Activated gamma-delta T cell treated with Interleukin-2 at 50 U/mL for 16 hours (primary cell): Measurements from ENCODE around the gene L1CAM.

ENCODE experiments used
- DNase-seq: peaks from one replicate; pipeline ENCODE4 v3.0.0-alpha.2; 2020

L1CAM gene, protein sequence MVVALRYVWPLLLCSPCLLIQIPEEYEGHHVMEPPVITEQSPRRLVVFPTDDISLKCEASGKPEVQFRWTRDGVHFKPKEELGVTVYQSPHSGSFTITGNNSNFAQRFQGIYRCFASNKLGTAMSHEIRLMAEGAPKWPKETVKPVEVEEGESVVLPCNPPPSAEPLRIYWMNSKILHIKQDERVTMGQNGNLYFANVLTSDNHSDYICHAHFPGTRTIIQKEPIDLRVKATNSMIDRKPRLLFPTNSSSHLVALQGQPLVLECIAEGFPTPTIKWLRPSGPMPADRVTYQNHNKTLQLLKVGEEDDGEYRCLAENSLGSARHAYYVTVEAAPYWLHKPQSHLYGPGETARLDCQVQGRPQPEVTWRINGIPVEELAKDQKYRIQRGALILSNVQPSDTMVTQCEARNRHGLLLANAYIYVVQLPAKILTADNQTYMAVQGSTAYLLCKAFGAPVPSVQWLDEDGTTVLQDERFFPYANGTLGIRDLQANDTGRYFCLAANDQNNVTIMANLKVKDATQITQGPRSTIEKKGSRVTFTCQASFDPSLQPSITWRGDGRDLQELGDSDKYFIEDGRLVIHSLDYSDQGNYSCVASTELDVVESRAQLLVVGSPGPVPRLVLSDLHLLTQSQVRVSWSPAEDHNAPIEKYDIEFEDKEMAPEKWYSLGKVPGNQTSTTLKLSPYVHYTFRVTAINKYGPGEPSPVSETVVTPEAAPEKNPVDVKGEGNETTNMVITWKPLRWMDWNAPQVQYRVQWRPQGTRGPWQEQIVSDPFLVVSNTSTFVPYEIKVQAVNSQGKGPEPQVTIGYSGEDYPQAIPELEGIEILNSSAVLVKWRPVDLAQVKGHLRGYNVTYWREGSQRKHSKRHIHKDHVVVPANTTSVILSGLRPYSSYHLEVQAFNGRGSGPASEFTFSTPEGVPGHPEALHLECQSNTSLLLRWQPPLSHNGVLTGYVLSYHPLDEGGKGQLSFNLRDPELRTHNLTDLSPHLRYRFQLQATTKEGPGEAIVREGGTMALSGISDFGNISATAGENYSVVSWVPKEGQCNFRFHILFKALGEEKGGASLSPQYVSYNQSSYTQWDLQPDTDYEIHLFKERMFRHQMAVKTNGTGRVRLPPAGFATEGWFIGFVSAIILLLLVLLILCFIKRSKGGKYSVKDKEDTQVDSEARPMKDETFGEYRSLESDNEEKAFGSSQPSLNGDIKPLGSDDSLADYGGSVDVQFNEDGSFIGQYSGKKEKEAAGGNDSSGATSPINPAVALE

DNA sequence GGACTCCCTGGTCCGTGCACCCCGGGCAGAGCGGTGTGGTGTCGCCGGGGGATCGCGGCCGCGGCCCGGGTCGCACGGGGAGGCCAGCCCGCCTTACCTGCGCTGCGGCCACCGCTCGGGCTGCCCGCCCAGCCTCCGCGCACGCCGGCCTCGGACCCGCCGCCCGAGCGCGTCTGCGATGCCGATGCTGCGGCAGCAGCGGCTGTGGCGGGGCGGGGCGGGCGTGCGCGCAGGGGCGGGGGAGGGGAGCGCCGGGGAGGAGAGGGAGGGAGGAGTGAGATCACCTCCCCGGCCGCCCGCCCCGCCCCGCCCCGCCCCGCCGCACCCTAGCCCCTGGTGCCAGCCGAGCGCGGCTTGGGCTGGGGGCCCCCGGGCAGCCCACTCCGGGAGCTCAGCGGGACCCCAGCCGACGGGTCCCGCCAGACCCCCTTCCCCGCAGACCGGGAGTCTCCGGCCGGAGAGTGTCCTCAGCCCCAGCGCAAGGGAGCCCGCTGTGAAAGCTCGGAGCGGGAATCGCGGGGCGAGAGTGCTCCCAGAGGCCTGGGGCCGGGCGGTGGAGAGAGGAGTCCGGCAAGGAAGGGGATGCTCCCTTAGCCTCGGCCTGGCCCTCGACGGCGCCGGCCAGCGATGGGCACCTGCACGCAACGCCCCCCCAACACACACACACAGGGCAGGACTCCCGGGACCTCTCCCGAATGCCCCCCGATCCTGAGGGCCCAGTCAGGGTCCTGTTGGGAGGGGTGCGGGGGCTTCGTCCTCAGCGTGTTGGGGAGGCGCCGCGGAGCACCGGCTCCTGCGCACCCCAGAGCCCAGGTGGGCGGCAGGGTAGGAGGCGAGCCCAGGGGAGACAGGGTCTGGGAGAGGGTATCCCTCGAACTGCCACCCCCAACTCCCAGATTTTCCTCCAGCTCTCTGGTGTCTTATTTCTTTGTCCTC, at the start of gene L1CAM:
TSS of gene L1CAM (minus strand) at position 206 of the 936 bp plus-strand sequence. CDS start 10,337 bp downstream, outside the sequence.
- no peak for DNase-seq

DNA sequence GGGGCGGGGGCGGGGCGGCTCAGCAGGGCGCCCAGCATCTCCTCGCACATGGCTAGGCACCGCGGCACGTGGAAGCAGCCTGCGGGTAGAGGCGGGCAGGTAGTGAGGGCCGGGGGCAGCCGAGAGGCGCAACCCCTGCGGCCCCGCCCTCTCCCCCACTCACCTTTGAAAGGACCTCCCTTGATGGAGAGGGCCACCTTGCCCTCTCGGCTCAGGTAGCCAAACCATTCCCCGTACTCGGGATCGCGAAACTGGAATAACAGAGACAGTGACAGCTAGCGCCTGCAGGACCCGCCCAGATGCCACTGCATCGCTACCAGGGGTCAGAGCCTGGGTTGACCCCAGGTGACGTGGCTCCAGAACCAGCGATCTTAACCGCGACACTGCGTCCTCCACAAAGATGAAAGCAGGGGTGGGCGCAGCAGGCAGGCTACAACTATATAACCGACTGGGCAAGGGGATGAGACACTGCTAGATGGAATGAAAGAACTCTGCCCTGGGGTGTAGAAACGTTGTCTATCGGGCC, 49.4 kb upstream of the L1CAM start:
- no peak for DNase-seq

DNA sequence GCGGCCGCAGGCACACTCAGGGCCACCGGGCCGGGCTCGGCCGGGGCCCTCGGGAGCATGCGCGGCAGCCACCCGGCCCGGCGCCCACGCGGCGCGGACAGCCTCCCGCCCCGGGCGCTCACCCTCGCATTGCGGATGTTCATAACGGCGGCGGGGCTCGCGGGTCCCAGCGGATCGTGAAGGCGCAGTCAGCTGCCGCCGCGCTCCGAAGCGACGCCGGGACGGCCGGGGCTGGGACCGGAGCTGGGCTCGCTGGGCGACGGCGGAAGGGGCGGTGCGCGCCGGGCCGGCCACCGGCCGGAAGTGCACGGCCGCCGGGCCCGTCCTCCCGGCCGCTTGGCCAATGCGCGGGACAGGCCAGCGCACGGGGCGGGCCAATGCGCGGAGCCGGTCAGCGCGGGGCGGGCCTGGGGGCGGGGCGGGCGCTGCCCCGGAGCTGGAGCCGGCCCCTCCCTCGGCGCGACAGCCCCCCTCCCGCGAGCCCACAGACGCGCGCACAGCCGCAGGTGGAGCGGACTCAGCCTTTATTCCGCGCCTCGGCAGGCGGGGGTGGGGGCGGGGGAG, 48.9 kb upstream of the L1CAM start, which contains the start of gene NAA10:
TSS of gene NAA10 (minus strand) at position 276 of the 564 bp plus-strand sequence. CDS start at position 143, 133 bp downstream.
- DNase-seq: peak; percentile 43

- DNase-seq: no peak
Observed at GRCh38 chrX:153934148-153934761, 48.3 kb upstream of the L1CAM start.

GRCh38 chrX:153933748-153934147, 47.8 kb upstream of the L1CAM start:
- DNase-seq: no peak

DNA sequence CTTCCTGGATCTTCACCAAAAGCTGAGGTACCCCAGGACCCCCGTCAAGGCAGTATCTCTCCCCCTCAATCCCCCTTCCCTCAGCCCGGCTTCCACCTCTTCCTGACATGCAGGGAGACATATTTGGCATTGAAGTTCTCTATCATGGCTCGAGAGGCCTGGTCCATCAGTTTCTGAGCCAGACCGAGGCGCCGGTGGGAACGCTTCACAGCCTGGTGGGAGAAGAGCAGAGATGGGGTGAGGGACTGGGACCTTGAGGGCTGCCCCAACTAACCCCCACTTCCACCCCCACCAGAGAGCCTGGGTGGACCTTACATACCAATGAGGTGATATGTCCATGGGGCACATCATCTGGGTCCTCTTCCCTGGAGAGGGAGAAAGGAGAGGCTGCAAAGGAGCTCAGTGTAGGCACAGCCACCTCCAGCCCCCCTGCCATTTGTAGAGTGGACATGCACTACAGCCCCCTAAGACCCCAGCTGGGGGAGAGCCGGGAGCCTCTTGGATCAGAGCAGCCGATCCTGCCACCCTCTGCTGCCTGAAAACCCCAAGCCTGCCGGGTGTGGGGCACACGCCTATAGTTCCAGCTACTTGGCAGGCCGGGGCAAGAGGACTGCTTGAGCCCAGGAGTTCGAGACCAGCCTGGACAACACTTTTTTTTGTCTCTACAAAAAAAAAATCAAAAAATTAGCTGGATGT, 46.4 kb upstream of the L1CAM start:
- DNase-seq: no peak

DNA sequence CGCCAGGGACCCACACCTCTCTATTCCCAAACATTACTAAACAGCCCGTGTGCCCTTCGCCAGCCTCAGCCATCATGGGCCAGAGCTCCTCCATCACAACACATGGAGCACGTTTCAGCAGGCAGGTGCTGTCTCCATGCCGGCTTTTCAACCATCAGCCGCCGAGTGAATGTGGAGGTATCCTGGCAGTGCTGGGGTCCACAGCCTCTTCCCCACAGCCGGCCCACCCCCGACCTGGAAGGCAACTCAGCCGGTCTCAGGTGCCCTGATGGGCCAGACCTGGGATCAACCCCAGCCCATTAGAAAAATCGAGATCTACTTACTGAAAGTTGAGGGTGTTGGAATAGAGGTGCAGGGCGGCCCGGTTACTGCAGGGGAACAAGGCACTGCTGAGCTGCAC, 45.8 kb upstream of the L1CAM start:
- DNase-seq: no peak

DNA sequence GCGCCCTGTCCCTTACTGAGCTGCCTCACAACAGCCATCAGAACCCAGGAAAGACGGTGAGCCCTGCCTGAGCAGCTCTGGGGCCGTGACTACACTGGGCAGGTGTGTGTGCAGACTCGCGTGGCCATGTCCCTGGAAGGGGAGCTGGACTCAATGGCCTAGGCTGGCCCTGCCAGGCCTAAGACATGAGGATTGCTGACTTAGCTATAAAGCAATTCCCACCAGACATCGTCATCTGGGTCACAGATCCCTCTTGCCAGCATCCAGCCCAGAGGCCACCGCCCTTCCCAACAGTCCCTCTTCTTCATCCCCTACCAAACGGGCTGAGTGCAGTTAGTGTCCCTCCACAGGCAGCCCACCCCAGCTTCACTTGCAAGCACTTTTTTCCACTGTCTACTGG, 45.2 kb upstream of the L1CAM start:
- no peak for DNase-seq

GRCh38 chrX:153930011-153930910, 44.3 kb upstream of the L1CAM start:
- no peak for DNase-seq

GRCh38 chrX:153929576-153929975, 43.6 kb upstream of the L1CAM start:
- DNase-seq: no peak

DNA sequence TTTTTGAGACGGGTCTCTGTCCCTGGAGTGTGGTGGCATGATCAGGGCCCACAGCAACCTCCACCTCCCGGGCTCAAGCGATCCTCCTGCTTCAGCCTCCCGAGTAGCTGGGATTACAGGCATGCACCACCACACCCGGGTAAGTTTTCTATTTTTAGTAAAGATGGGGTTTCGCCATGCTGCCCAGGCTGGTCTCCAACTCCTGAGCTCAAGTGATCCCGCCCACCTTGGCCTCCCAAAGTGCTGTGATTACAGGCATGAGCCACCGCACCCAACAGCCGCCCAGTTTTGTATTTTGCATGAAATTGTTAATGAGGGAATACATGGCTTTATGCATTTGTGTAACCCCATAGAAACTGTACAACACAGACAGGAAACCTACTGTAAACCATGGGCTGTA, 42.9 kb upstream of the L1CAM start:
- no peak for DNase-seq

GRCh38 chrX:153927922-153928760, 42.2 kb upstream of the L1CAM start:
- peak; percentile 94 for DNase-seq

DNA sequence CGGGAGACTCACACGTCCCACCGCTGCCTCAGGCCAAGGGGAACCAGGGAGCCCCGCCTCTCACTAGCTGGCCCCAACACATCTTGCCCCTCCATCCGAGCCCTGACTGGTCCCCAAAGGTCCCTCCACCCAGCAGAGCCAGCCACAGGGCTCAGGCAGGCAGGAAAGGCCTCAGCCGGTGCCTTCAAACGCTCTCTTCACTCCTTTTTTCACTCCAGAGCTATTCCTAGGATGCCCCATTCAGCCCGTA, 41.6 kb upstream of the L1CAM start:
- no peak for DNase-seq

- peak; percentile 82 for DNase-seq
Observed at GRCh38 chrX:153926858-153927671, 41.1 kb upstream of the L1CAM start.

DNA sequence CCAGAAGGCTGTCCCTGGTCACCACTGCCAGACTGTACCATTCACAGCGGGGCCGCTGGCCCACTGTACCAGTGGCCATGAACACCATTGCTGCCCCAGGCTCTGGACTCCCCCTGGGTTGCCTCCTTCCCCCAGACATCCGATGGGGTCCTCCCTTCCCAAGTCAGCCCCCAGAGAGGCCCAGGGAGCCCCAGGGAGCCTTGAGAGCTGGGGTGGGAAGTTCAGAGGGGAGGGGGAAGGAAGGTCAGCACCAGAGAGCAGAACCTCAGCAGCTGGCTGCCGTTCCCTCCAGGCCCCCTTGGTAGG, 40.5 kb upstream of the L1CAM start:
- no peak for DNase-seq

GRCh38 chrX:153925739-153926551, 40.0 kb upstream of the L1CAM start, which contains the start of gene ARHGAP4:
ARHGAP4 (minus strand) TSS chrX:153926264; CDS start chrX:153926202, 62 bp downstream.
- DNase-seq: peak; percentile 41

DNA sequence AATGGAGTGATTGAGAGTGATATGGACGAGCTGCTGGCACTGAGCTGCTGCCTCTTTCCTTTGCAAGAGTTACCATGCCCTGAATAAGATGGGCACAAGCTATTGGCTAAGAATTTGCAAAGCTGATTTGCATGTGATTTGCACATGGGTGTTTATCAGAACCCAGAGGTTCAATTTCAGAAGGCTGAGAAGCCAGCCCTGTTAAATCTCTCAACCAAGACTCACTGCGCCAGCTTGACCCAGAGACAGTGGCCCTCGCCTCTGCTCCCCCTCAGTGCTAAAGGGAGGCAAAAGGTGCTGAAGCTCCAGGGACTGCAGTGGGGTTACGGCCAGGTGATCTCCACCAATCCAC, 39.4 kb upstream of the L1CAM start:
- DNase-seq: no peak
